Activated CD4-positive, alpha-beta T cell treated with anti-CD3 and anti-CD28 coated beads, Interleukin-2, amount 10 ng/mL, durations not matched to agents 24 days and 14 days (primary cell): ENCODE measurements around the gene INSYN1. TPM values are rescaled to one million over a fixed set of nuclear protein-coding genes. Genes with fewer than 3 reads are reported as not detected.
"Not testable (repeated sequence)": the region's sequence is repeated elsewhere in the genome, so short reads cannot be mapped to it uniquely, and the experiment has no call there.

Experiments used
- DNase-seq: peaks from one replicate; pipeline ENCODE4 v3.0.0; 2022
- H3K27ac Mint-ChIP-seq: one replicate; pipeline ENCODE4 v1.8.0; 2022; ENCODE audit warnings: mild to moderate bottlenecking, mixed read lengths
- H3K27me3 Mint-ChIP-seq: one replicate; pipeline ENCODE4 v1.8.0; 2022; ENCODE audit warnings: mixed read lengths
- H3K36me3 Mint-ChIP-seq: one replicate; pipeline ENCODE4 v1.8.0; 2022; ENCODE audit warnings: low read depth, mild to moderate bottlenecking, mixed read lengths
- H3K4me1 Mint-ChIP-seq: one replicate; pipeline ENCODE4 v1.8.0; 2021; ENCODE audit warnings: mixed read lengths
- H3K4me3 Mint-ChIP-seq: one replicate; pipeline ENCODE4 v1.8.0; 2022; ENCODE audit warnings: mild to moderate bottlenecking, moderate library complexity, mixed read lengths
- H3K9me3 Mint-ChIP-seq: one replicate; pipeline ENCODE4 v1.8.0; 2021; ENCODE audit warnings: mixed read lengths
- intact Hi-C: fragments of 100-400 bp; cut with micrococcal nuclease; formaldehyde crosslinking; loops from one replicate; pipeline ENCODE4 v1.15.1; 2023
- total RNA-seq: library from RNA; stranded (reverse); gene quantifications from 2 replicates; pipeline ENCODE4 v1.2.3, GENCODE V29; 2022

The INSYN1 gene, protein sequence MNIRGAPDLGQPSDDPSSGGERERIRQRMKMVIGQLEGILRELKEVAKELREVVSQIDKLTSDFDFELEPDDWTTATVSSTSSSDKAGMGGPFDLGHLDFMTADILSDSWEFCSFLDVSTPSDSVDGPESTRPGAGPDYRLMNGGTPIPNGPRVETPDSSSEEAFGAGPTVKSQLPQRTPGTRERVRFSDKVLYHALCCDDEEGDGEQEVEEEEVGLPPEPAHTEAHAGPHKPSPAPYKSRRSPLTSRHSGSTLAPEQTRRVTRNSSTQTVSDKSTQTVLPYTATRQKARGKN
- not detected in 2 replicates for total RNA-seq

DNA sequence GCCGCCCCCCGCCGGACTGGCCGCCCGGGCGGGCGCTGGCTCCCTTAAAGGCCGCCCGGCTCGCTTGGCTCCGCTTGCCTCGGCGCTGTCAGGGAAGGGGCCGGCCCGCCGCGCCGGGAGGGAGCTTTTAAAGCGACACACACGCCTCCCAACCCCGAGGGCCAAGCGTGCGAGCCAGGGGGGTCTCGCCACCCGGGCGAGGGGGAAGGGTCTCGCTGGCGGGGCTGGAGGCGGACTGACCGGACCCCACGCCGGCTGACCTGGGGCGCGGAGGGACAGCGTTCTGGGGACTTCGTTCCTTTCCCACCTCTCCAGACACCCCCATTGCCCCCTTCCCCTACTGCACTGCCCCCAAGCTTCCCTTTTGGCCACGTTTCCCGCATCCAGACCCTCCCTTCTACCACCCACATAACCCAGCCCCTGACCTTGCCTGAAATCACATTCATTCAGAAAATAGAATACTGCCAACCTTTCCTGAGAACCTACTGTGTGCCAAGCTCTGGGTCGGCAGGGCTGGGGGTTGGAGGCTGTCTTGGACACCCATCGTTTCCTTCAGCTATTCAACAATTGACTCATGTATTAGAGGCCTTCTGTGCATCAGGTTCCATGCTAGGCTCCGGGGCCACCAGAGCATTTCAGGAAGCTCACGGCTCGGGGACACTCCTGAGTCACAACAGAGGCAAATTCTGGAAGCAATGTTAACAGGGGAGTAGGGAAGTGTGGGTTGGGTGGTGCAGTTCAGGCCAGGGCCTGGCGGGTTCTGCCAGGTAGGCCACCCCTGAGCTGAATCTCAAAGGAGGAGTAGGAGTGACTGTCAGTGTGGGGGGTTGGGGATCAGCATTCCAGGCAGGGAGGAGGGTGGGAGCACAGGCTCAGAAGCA lies at the start of gene INSYN1:
INSYN1 (minus strand) TSS at position 102 of the 881 bp plus-strand sequence. CDS start 2,221 bp downstream, outside the sequence.
- Mint-ChIP-seq H3K4me3 (no peak within 1 kb of the TSS), H3K36me3 (no peaks in the 10 kb centered on the region), H3K27me3 (peaks cover 48% of the 10 kb centered on the region), H3K4me1 (no peaks in the 10 kb centered on the region), H3K27ac (no peak within 1 kb of the TSS), H3K9me3 (no peaks in the 10 kb centered on the region)
- intact Hi-C loops, result no loop called here
- no peak for DNase-seq

GRCh38 chr15:73802431-73803041 lies 49.4 kb upstream of the INSYN1 start:
- no peaks in the 10 kb centered on the region for H3K27me3 Mint-ChIP-seq
- H3K4me1 Mint-ChIP-seq, result no peaks in the 10 kb centered on the region
- H3K4me3 Mint-ChIP-seq, result no peak overlapping the region
- intact Hi-C loops, result no loop called here
- no peak overlapping the region for H3K27ac Mint-ChIP-seq
- no peak for DNase-seq
- H3K36me3 Mint-ChIP-seq, result no peaks in the 10 kb centered on the region
- H3K9me3 Mint-ChIP-seq, result no peaks in the 10 kb centered on the region

GRCh38 chr15:73800662-73801345 lies 47.7 kb upstream of the INSYN1 start:
- Mint-ChIP-seq H3K36me3 (no peaks in the 10 kb centered on the region), H3K27me3 (no peaks in the 10 kb centered on the region), H3K9me3 (no peaks in the 10 kb centered on the region), H3K4me3 (no peak overlapping the region), H3K4me1 (no peaks in the 10 kb centered on the region), H3K27ac (no peak overlapping the region)
- DNase-seq, result no peak
- intact Hi-C loops, result no loop called here

DNA sequence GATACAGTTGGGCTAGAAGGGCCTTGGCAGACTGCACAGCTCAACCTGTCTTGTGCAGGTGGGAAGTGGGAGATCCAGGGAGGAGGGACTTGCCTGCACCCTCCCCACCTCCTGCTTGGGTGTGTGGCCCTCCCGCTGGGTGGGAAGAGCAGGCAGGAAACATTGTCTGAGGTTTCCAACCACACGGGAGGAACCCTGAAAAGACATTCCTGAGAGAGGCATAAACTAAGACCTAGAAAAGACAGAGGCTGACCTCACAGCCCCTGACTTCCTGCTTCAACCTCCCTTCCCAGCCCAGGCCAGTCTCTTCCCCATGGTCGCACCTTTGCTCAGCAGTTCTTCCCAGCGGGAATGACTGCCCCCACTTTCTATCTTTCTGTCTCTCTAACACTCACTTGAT lies 46.3 kb upstream of the INSYN1 start:
- Mint-ChIP-seq H3K27ac (no peak overlapping the region), H3K27me3 (no peaks in the 10 kb centered on the region), H3K36me3 (no peaks in the 10 kb centered on the region), H3K9me3 (no peaks in the 10 kb centered on the region), H3K4me3 (no peak overlapping the region), H3K4me1 (no peaks in the 10 kb centered on the region)
- DNase-seq, result no peak
- intact Hi-C loops, result no loop called here

GRCh38 chr15:73797366-73798158 lies 44.4 kb upstream of the INSYN1 start:
- Mint-ChIP-seq H3K27ac (no peak overlapping the region), H3K4me3 (no peak overlapping the region), H3K27me3 (no peaks in the 10 kb centered on the region), H3K4me1 (no peaks in the 10 kb centered on the region), H3K9me3 (no peaks in the 10 kb centered on the region), H3K36me3 (no peaks in the 10 kb centered on the region)
- DNase-seq, result no peak
- intact Hi-C loops, result no loop called here

GRCh38 chr15:73796331-73796831 lies 43.2 kb upstream of the INSYN1 start:
- H3K27ac Mint-ChIP-seq, result no peak overlapping the region
- H3K36me3 Mint-ChIP-seq, result no peaks in the 10 kb centered on the region
- DNase-seq, result no peak
- intact Hi-C loops, result no loop called here
- H3K4me3 Mint-ChIP-seq, result no peak overlapping the region
- H3K27me3 Mint-ChIP-seq, result no peaks in the 10 kb centered on the region
- H3K9me3 Mint-ChIP-seq, result no peaks in the 10 kb centered on the region
- no peaks in the 10 kb centered on the region for H3K4me1 Mint-ChIP-seq

GRCh38 chr15:73794443-73795133 lies 41.4 kb upstream of the INSYN1 start:
- intact Hi-C loops, result no loop called here
- H3K9me3 Mint-ChIP-seq, result no peaks in the 10 kb centered on the region
- H3K27me3 Mint-ChIP-seq, result no peaks in the 10 kb centered on the region
- no peak for DNase-seq
- no peaks in the 10 kb centered on the region for H3K36me3 Mint-ChIP-seq
- no peaks in the 10 kb centered on the region for H3K4me1 Mint-ChIP-seq
- H3K27ac Mint-ChIP-seq, result no peak overlapping the region
- no peak overlapping the region for H3K4me3 Mint-ChIP-seq

- H3K27me3 Mint-ChIP-seq, H3K27ac Mint-ChIP-seq, H3K9me3 Mint-ChIP-seq, H3K36me3 Mint-ChIP-seq, H3K4me1 Mint-ChIP-seq, H3K4me3 Mint-ChIP-seq, intact Hi-C loops, DNase-seq: not testable (repeated sequence)
Observed at GRCh38 chr15:73792899-73793541, 39.9 kb upstream of the INSYN1 start.

DNA sequence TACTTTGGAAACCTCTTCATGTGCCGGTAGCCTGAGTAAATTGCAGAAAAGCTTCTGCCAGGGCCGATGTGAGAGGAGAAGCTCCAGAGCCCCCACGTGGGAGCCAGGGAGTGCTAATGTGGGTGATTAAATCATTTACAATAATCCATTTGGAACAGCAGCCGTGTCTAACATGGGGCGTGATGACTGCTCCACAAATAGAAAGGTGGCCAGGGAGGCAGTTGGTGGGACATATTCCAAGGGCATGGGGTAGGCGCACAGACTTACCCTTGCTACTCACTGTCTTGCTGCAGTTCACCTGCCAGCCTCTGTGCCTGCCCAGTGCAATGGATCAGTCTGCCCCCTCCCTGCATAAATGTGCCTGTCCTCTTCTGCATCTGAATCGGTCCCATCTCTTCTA lies 39.3 kb upstream of the INSYN1 start:
- DNase-seq, result no peak
- Mint-ChIP-seq H3K27ac (no peak overlapping the region), H3K9me3 (no peaks in the 10 kb centered on the region), H3K4me3 (no peak overlapping the region), H3K36me3 (no peaks in the 10 kb centered on the region), H3K27me3 (no peaks in the 10 kb centered on the region), H3K4me1 (no peaks in the 10 kb centered on the region)
- intact Hi-C loops, result no loop called here

DNA sequence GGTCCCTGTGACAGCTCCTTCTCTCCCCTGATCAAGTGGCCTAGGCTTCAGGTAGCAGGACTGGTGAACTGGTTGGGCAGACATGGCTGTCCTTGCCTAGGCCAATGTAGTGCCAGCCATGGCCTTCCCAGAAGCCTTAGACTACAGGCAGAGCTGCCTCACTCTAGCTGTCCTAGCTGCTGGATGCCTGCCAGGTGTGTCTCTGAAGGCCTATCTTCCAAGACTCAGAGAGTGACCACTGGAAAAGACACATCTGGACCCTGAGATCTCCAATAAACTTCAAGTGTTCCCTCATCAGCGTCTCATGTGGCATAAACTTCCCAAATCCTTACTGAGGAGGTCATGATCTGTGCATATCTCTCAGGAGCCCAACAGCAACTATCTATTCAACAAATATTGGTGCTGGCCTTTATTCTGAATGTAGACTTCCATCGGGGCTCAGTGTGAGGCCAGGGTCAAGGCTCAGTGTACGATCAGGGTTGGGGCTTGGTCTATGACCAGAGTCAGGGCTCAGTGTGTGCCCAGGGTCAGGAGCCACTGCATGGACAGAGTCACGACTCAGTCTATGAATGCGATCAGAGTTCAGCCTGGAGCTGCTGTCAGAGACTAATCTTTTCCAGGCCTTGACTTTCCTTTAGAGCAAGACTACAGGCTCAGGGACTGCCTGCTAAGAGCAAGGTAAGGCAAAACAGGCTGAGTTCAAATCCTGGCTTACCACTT lies 36.5 kb upstream of the INSYN1 start:
- Mint-ChIP-seq H3K36me3 (no peaks in the 10 kb centered on the region), H3K9me3 (no peaks in the 10 kb centered on the region), H3K27me3 (no peaks in the 10 kb centered on the region), H3K4me3 (no peak overlapping the region), H3K4me1 (no peaks in the 10 kb centered on the region), H3K27ac (no peak overlapping the region)
- no peak for DNase-seq
- intact Hi-C loops, result no loop called here

DNA sequence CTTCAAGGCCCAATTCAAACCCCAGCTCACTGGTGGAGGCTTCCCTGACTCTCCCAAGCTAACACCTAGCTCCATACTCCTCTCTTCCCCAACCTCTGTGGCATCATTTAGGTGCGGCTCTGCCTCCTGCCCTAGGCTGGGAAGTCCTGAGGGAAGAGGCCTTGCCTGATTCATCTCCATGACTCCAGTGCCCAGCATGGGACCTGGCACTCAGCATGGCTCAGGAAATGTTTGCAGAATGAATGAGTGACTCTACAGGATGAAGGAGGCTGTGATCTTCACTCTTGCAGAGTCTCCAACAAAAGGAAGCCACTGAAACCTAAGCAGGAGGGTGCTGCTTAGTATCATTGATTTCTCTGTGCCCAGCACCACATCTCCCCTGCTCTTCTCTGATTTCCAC lies 34.5 kb upstream of the INSYN1 start:
- H3K36me3 Mint-ChIP-seq, result no peaks in the 10 kb centered on the region
- no peaks in the 10 kb centered on the region for H3K9me3 Mint-ChIP-seq
- intact Hi-C loops, result no loop called here
- no peak for DNase-seq
- H3K27ac Mint-ChIP-seq, result no peak overlapping the region
- no peak overlapping the region for H3K4me3 Mint-ChIP-seq
- no peaks in the 10 kb centered on the region for H3K27me3 Mint-ChIP-seq
- H3K4me1 Mint-ChIP-seq, result no peaks in the 10 kb centered on the region

GRCh38 chr15:73786538-73786937 lies 33.4 kb upstream of the INSYN1 start:
- Mint-ChIP-seq H3K36me3 (no peaks in the 10 kb centered on the region), H3K27me3 (no peaks in the 10 kb centered on the region), H3K9me3 (no peaks in the 10 kb centered on the region)

More at GRCh38 chr15:73786538-73786937, 33.4 kb upstream of the INSYN1 start:
- H3K4me1 Mint-ChIP-seq, result no peaks in the 10 kb centered on the region
- H3K27ac Mint-ChIP-seq, result no peak overlapping the region
- H3K4me3 Mint-ChIP-seq, result no peak overlapping the region
- DNase-seq, result no peak
- intact Hi-C loops, result no loop called here
